ENCODE results near the gene NBPF20. TPM values are rescaled to one million over a fixed set of nuclear protein-coding genes. Genes with fewer than 3 reads are reported as not detected.
"Not testable (repeated sequence)": the region's sequence is repeated elsewhere in the genome, so short reads cannot be mapped to it uniquely, and the experiment has no call there.

Gene NBPF20
- total and polyA plus RNA-seq, 2 of the 8 experiments (the other 6 are each of a cell fraction or from before 2014, with no cell fraction given) = 0.37 to 0.42 TPM

- H3K27ac ChIP-seq (ENCODE audit: low read depth, low read length); H2BK20ac ChIP-seq (ENCODE audit: low read length); H3K4me2 ChIP-seq (ENCODE audit: insufficient read depth in 1 of 2, low read depth in 2 of 2, low read length in 2 of 2); DNase-seq (ENCODE audit: low read depth in 1 of 2, low spot score in 2 of 2); H3K14ac ChIP-seq (ENCODE audit: insufficient read length); H3K4ac ChIP-seq (replicated peaks; ENCODE audit: insufficient read length, low read depth, low read length); H2BK5ac ChIP-seq (ENCODE audit: low read depth, low read length); H2BK12ac ChIP-seq (ENCODE audit: low read depth, low read length); H2AFZ ChIP-seq (ENCODE audit: low read length); FAIRE-seq; H3K9me3 ChIP-seq (ENCODE audit: insufficient read depth in 2 of 2, low read depth in 1 of 2, low read length in 1 of 2); H3K79me2 ChIP-seq (ENCODE audit: control insufficient read depth in 1 of 2, insufficient read depth in 2 of 2, low read length in 2 of 2); H3K27me3 ChIP-seq (replicated peaks in 1 of 4; ENCODE audit: control insufficient read depth in 3 of 4, extremely low read depth in 1 of 4, insufficient read depth in 3 of 4, low read length in 3 of 4); H3K23ac ChIP-seq (ENCODE audit: insufficient read length); H4K5ac ChIP-seq (ENCODE audit: insufficient read length, low read depth, low read length); CTCF ChIA-PET (ENCODE audit: partially characterized antibody); H3K4me3 ChIP-seq (ENCODE audit: extremely low read depth in 1 of 4, insufficient read depth in 2 of 4, low read depth in 3 of 4, low read length in 4 of 4); H2BK15ac ChIP-seq (ENCODE audit: low read length); H2AK5ac ChIP-seq (ENCODE audit: low read depth, low read length); H3K9ac ChIP-seq (replicated peaks in 1 of 4; ENCODE audit: extremely low read depth in 1 of 4, low read depth in 3 of 4, low read length in 3 of 4); H3K18ac ChIP-seq (ENCODE audit: extremely low read depth, low read length); H4K91ac ChIP-seq (replicated peaks; ENCODE audit: insufficient read length, low read length); H3K23me2 ChIP-seq (ENCODE audit: low read depth, low read length); H4K8ac ChIP-seq (ENCODE audit: extremely low read depth, insufficient read depth, low read length); POLR2A ChIA-PET (ENCODE audit: partially characterized antibody); H3K36me3 ChIP-seq (ENCODE audit: control insufficient read depth in 2 of 4, insufficient read depth in 4 of 4, low read length in 3 of 4); H3K4me1 ChIP-seq (replicated peaks in 1 of 4; ENCODE audit: control insufficient read depth in 3 of 4, insufficient read depth in 4 of 4, low read length in 3 of 4); H3K79me1 ChIP-seq (ENCODE audit: low read depth, low read length); H3K56ac ChIP-seq (replicated peaks; ENCODE audit: insufficient read length, low read depth, low read length); H4K20me1 ChIP-seq (replicated peaks in 1 of 2; ENCODE audit: control insufficient read depth in 1 of 2, insufficient read depth in 2 of 2, low read length in 2 of 2); H2BK120ac ChIP-seq (replicated peaks; ENCODE audit: low read depth, low read length): not testable (repeated sequence)
- 75% methylated on average over 2 of the region's 7 CpGs; no CpG with 5 or more reads in 1 of the 2 experiments for WGBS, 2 experiments (ENCODE audit: extremely low coverage in 1 of 2, insufficient coverage in 1 of 2, insufficient read length in 1 of 2, insufficient replicate concordance in 2 of 2, low coverage in 1 of 2, low lambda C conversion rate in 2 of 2, missing lambda C conversion rate in 1 of 2)
- TF ChIP-seq RAD21 (IDR thresholded peaks at IDR 0.05 in 1 of 2, conservative IDR thresholded peaks at IDR 0.05 in 1 of 2; ENCODE audit: low read depth in 2 of 2, low read length in 2 of 2) = 0 out of 4 replicates have a peak, but pooled peaks of 1 of the 2 experiments have one; percentile 1
Measured at GRCh38 chr1:145404949-145405348, 20.5 kb downstream of the NBPF20 start.

- H2AFZ ChIP-seq (ENCODE audit: low read length); H3K9me3 ChIP-seq (ENCODE audit: insufficient read depth in 2 of 2, low read depth in 1 of 2, low read length in 1 of 2); FAIRE-seq; H2BK120ac ChIP-seq (replicated peaks; ENCODE audit: low read depth, low read length); H4K20me1 ChIP-seq (replicated peaks in 1 of 2; ENCODE audit: control insufficient read depth in 1 of 2, insufficient read depth in 2 of 2, low read length in 2 of 2); H2BK5ac ChIP-seq (ENCODE audit: low read depth, low read length); H3K23me2 ChIP-seq (ENCODE audit: low read depth, low read length); H3K27me3 ChIP-seq (replicated peaks in 1 of 4; ENCODE audit: control insufficient read depth in 3 of 4, extremely low read depth in 1 of 4, insufficient read depth in 3 of 4, low read length in 3 of 4); H3K4ac ChIP-seq (replicated peaks; ENCODE audit: insufficient read length, low read depth, low read length); H4K91ac ChIP-seq (replicated peaks; ENCODE audit: insufficient read length, low read length); H3K9ac ChIP-seq (replicated peaks in 1 of 4; ENCODE audit: extremely low read depth in 1 of 4, low read depth in 3 of 4, low read length in 3 of 4); H3K27ac ChIP-seq (ENCODE audit: low read depth, low read length); H3K36me3 ChIP-seq (ENCODE audit: control insufficient read depth in 2 of 4, insufficient read depth in 4 of 4, low read length in 3 of 4); H3K23ac ChIP-seq (ENCODE audit: insufficient read length); H2BK15ac ChIP-seq (ENCODE audit: low read length); H2BK20ac ChIP-seq (ENCODE audit: low read length); H4K8ac ChIP-seq (ENCODE audit: extremely low read depth, insufficient read depth, low read length); H3K14ac ChIP-seq (ENCODE audit: insufficient read length); H4K5ac ChIP-seq (ENCODE audit: insufficient read length, low read depth, low read length); POLR2A ChIA-PET (ENCODE audit: partially characterized antibody); H3K4me1 ChIP-seq (replicated peaks in 1 of 4; ENCODE audit: control insufficient read depth in 3 of 4, insufficient read depth in 4 of 4, low read length in 3 of 4); CTCF ChIA-PET (ENCODE audit: partially characterized antibody); H3K4me2 ChIP-seq (ENCODE audit: insufficient read depth in 1 of 2, low read depth in 2 of 2, low read length in 2 of 2); H3K18ac ChIP-seq (ENCODE audit: extremely low read depth, low read length); H3K4me3 ChIP-seq (ENCODE audit: extremely low read depth in 1 of 4, insufficient read depth in 2 of 4, low read depth in 3 of 4, low read length in 4 of 4); H2AK5ac ChIP-seq (ENCODE audit: low read depth, low read length); H3K79me1 ChIP-seq (ENCODE audit: low read depth, low read length); H2BK12ac ChIP-seq (ENCODE audit: low read depth, low read length); H3K79me2 ChIP-seq (ENCODE audit: control insufficient read depth in 1 of 2, insufficient read depth in 2 of 2, low read length in 2 of 2); DNase-seq (ENCODE audit: low read depth in 1 of 2, low spot score in 2 of 2); H3K56ac ChIP-seq (replicated peaks; ENCODE audit: insufficient read length, low read depth, low read length): not testable (repeated sequence)
- WGBS, 2 experiments (ENCODE audit: extremely low coverage in 1 of 2, insufficient coverage in 1 of 2, insufficient read length in 1 of 2, insufficient replicate concordance in 2 of 2, low coverage in 1 of 2, low lambda C conversion rate in 2 of 2, missing lambda C conversion rate in 1 of 2) = 77% methylated on average over 3 of the region's 6 CpGs; no CpG with 5 or more reads in 1 of the 2 experiments
Measured at GRCh38 chr1:145400701-145401100, 24.7 kb downstream of the NBPF20 start.
